HepG2 (cell line): Measurements from ENCODE around the gene PSD. TPM values are rescaled to one million over a fixed set of nuclear protein-coding genes. Genes with fewer than 3 reads are reported as not detected.

ENCODE experiments used
- ATAC-seq: fragments of 200-7000 bp; cut with Tn5 transposase; 3 replicates; pipeline ENCODE4 v1.9.1; 2020; ENCODE audit warnings: mild to moderate bottlenecking, moderate library complexity
- BruUV-seq: library from RNA; stranded (reverse); fragments of 400-500 nt; replicated peaks from 2 replicates; lab custom pipeline; 2021; lab: Mats Ljungman, UMichigan
- CTCF ChIA-PET: fragments of 300-600 bp; formaldehyde crosslinking; extraction: SDS; loops from one replicate; lab custom pipeline; 2021; ENCODE audit warnings: low total read pairs, inconsistent platforms, low intra/inter-chr PET ratio; lab: Yijun Ruan, JAX
- POLR2A ChIA-PET: fragments of 350-600 bp; sonication (Branson Sonifier 250); formaldehyde crosslinking; loops from one replicate; lab custom pipeline; 2020; ENCODE audit warnings: antibody characterized with exemption, inconsistent platforms; lab: Yijun Ruan, JAX
- DNase-seq: peaks from one replicate; pipeline ENCODE4 v3.0.0-alpha.2; 2015; ENCODE audit warnings: low spot score
- FAIRE-seq: peaks from 3 replicates; lab custom pipeline; 2011; peaks lifted over from hg19 to GRCh38; lab: Jason Lieb, UNC
- H2AFZ ChIP-seq: one replicate; pipeline ENCODE4 v1.6.1; 2011; ENCODE audit warnings: low read length, inconsistent platforms
- H3K27ac ChIP-seq: fragments of 300-600 bp; 3 replicates; pipeline ENCODE4 v1.8.0; 2011; ENCODE audit warnings: mixed run types, mild to moderate bottlenecking, mixed read lengths, low read length, inconsistent platforms; ENCODE audit not compliant: insufficient read depth; ENCODE audit errors: extremely low read length
- H3K27me3 ChIP-seq, 2 experiments: fragments of 200-600 bp in 1 of 2; 2 replicates in 1 of 2; 3 replicates in 1 of 2; pipeline versions ENCODE4 v1.6.0 to v1.8.0; 2011; ENCODE audit warnings: low read length in 2 of 2, mild to moderate bottlenecking in 2 of 2, moderate library complexity in 2 of 2, inconsistent platforms in 1 of 2; ENCODE audit not compliant: insufficient read depth in 2 of 2, control insufficient read depth in 1 of 2
- H3K36me3 ChIP-seq, 2 experiments: fragments of 200-600 bp in 1 of 2; replicated peaks in 1 of 2; 2 replicates in 1 of 2; 3 replicates in 1 of 2; pipeline versions ENCODE4 v1.5.1 to v1.8.0; 2011; ENCODE audit warnings: low read length in 2 of 2, inconsistent platforms in 1 of 2; ENCODE audit not compliant: insufficient read depth in 2 of 2, control insufficient read depth in 1 of 2
- H3K4me1 ChIP-seq: 2 replicates; pipeline ENCODE4 v1.5.1; 2012; ENCODE audit warnings: low read length, inconsistent platforms; ENCODE audit not compliant: insufficient read depth
- H3K4me2 ChIP-seq: 2 replicates; pipeline ENCODE4 v1.6.0; 2011; ENCODE audit warnings: low read depth, low read length, inconsistent platforms
- H3K4me3 ChIP-seq, 3 experiments: fragments of 200-600 bp in 1 of 3; sonication (generic), shearing (Covaris generic) in 1 of 3; replicated peaks in 1 of 3; 2 replicates each; pipeline ENCODE4 v1.5.1; 2011 to 2016; ENCODE audit warnings: low read length in 3 of 3, inconsistent platforms in 2 of 3, low read depth in 2 of 3, mild to moderate bottlenecking in 2 of 3, control low read depth in 1 of 3, mixed read lengths in 1 of 3; ENCODE audit not compliant: insufficient read depth in 1 of 3
- H3K79me2 ChIP-seq: one replicate; pipeline ENCODE4 v1.6.1; 2011; ENCODE audit warnings: low read length, inconsistent platforms; ENCODE audit not compliant: insufficient read depth
- H3K9ac ChIP-seq: 2 replicates; pipeline ENCODE4 v1.6.0; 2011; ENCODE audit warnings: mild to moderate bottlenecking, low read depth, low read length, inconsistent platforms; ENCODE audit not compliant: insufficient read depth
- H3K9me3 ChIP-seq: 2 replicates; pipeline ENCODE4 v1.5.1; 2012; ENCODE audit warnings: mild to moderate bottlenecking, low read length
- H4K20me1 ChIP-seq: 2 replicates; pipeline ENCODE4 v1.6.0; 2011; ENCODE audit warnings: inconsistent platforms, mild to moderate bottlenecking, low read length, moderate library complexity; ENCODE audit not compliant: insufficient read depth
- BCL6 ChIP-seq: IDR thresholded peaks from 2 replicates; pipeline ENCODE4 v1.6.1; 2016; ENCODE audit warnings: missing genetic modification reagents, missing compliant biosample characterization
- CEBPG ChIP-seq: IDR thresholded peaks from 2 replicates; pipeline ENCODE4 v1.6.1; 2016
- ZFP62 ChIP-seq: sonication (generic); formaldehyde crosslinking; IDR thresholded peaks from 2 replicates; pipeline ENCODE4 v1.4.0; 2020; ENCODE audit warnings: missing genetic modification reagents
- WGBS: methylation state at CpG from one replicate; pipeline ENCODE4 v1.1.6; 2017; ENCODE audit warnings: low lambda C conversion rate; 5-methylcytosine and 5-hydroxymethylcytosine counted together
- in situ Hi-C: cut with HindIII; loops from 2 replicates; pipeline ENCODE4 v1.10.0; 2017; ENCODE audit warnings: low pct_unique_long_range_greater_than_20kb; ENCODE audit not compliant: extremely low pct_ligation_motif_present
- intact Hi-C: fragments of 100-400 bp; cut with micrococcal nuclease; formaldehyde crosslinking; loops from one replicate; pipeline ENCODE4 v1.10.0; 2022; ENCODE audit not compliant: unreplicated experiment
- polyA plus RNA-seq, 8 experiments: library from polyadenylated mRNA; depleted of rRNA in 3 of 8; stranded (reverse) in 7 of 8; unstranded in 1 of 8; fragments of >200 nt; fragmentation: Illumina TruSeq in 4 of 8; extraction: Trizol in 4 of 8; gene quantifications; 2 replicates each; pipeline versions ENCODE4 v1.2.1 to v1.2.3, GENCODE V29; 2011 to 2016; ENCODE audit warnings: low read depth in 4 of 8, missing spikeins in 1 of 8, mixed read lengths in 1 of 8; ENCODE audit not compliant: insufficient read depth in 1 of 8
- total RNA-seq, 5 experiments: library from RNA; depleted of rRNA; stranded (reverse); fragments of >200 nt; fragmentation: Illumina TruSeq; extraction: Trizol; gene quantifications; 2 replicates each; pipeline ENCODE4 v1.2.3, GENCODE V29; 2016; ENCODE audit warnings: low read depth in 1 of 5
- TF ChIP-seq, protein P1 (sequence below): sonication (generic); formaldehyde crosslinking; IDR thresholded peaks from 2 replicates; pipeline ENCODE4 v1.5.0; 2020; ENCODE audit warnings: mild to moderate bottlenecking, missing genetic modification reagents
- TF ChIP-seq, protein P2 (sequence below): sonication (generic); formaldehyde crosslinking; conservative IDR thresholded peaks from 2 replicates; pipeline ENCODE4 v1.4.0; 2020; ENCODE audit warnings: missing genetic modification reagents

Gene PSD
- total and polyA plus RNA-seq, 2 of the 13 experiments (the other 11 are each of a cell fraction or from before 2014, with no cell fraction given): 0.35 to 0.58 TPM

DNA sequence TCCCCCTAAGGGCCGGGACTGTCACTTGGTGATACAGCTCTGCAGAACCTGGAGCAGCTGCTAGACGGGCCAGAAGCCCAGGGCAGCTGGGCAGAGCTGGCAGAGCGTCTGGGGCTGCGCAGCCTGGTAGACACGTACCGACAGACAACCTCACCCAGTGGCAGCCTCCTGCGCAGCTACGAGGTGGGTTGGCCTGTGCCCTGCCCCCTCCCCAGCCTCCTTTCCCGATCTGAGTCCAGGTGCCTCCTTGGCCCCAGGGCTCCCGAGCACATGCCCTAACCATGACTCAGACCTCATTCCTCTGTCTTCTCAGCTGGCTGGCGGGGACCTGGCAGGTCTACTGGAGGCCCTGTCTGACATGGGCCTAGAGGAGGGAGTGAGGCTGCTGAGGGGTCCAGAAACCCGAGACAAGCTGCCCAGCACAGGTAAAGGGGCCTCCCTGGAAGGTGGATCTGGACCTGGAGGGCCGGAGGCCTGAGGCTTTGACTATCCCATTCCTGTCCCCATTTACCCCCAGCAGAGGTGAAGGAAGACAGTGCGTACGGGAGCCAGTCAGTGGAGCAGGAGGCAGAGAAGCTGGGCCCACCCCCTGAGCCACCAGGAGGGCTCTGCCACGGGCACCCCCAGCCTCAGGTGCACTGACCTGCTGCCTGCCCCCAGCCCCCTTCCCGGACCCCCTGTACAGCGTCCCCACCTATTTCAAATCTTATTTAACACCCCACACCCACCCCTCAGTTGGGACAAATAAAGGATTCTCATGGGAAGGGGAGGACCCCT is 16.7 kb downstream of the PSD start:
- DNase-seq (no peak), ATAC-seq (no peak), FAIRE-seq (no peak)
- Histone ChIP-seq H4K20me1 (no peaks in the 10 kb centered on the region), H2AFZ (no peak overlapping the region), H3K4me3 (no peak overlapping the region), H3K4me1 (peaks cover 20% of the 10 kb centered on the region), H3K4me2 (no peak overlapping the region), H3K9ac (no peak overlapping the region), H3K27me3 (peaks cover 3 to 7% of the 10 kb centered on the region in 2 experiments; a peak in 3 of 5 replicates), H3K27ac (no peak overlapping the region), H3K9me3 (no peaks in the 10 kb centered on the region), H3K79me2 (no peaks in the 10 kb centered on the region), H3K36me3 (peaks cover 0 to 4% of the 10 kb centered on the region in 2 experiments; a peak in 1 of 5 replicates)
- 92% methylated on average over 7 of the region's 18 CpGs for WGBS
- POLR2A ChIA-PET: no interaction called here
- in situ Hi-C loops (loop anchor here (10.0 kb wide), 1 partner anchor 73 kb away; no protein-coding TSS in a partner anchor), intact Hi-C loops (no loop called here)
- TF ChIP-seq ZFP62 (CRISPR knock-in tag): no peak
- TF ChIP-seq, protein P1, sequence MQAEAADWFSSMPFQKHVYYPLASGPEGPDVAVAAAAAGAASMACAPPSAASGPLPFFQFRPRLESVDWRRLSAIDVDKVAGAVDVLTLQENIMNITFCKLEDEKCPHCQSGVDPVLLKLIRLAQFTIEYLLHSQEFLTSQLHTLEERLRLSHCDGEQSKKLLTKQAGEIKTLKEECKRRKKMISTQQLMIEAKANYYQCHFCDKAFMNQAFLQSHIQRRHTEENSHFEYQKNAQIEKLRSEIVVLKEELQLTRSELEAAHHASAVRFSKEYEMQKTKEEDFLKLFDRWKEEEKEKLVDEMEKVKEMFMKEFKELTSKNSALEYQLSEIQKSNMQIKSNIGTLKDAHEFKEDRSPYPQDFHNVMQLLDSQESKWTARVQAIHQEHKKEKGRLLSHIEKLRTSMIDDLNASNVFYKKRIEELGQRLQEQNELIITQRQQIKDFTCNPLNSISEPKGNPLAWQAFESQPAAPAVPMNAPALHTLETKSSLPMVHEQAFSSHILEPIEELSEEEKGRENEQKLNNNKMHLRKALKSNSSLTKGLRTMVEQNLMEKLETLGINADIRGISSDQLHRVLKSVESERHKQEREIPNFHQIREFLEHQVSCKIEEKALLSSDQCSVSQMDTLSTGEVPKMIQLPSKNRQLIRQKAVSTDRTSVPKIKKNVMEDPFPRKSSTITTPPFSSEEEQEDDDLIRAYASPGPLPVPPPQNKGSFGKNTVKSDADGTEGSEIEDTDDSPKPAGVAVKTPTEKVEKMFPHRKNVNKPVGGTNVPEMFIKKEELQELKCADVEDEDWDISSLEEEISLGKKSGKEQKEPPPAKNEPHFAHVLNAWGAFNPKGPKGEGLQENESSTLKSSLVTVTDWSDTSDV (CRISPR knock-in tag): no peak
- TF ChIP-seq CEBPG (CRISPR knock-in tag): no peak
- TF ChIP-seq, protein P2, sequence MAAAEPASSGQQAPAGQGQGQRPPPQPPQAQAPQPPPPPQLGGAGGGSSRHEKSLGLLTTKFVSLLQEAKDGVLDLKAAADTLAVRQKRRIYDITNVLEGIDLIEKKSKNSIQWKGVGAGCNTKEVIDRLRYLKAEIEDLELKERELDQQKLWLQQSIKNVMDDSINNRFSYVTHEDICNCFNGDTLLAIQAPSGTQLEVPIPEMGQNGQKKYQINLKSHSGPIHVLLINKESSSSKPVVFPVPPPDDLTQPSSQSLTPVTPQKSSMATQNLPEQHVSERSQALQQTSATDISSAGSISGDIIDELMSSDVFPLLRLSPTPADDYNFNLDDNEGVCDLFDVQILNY: no peak
- no peak for TF ChIP-seq BCL6 (CRISPR knock-in tag)
- BruUV-seq: no TSS peak
- CTCF ChIA-PET: interaction anchor here (1.9 kb wide), 1 partner anchor 9 kb away, joined by 4 read pairs; no protein-coding TSS in a partner anchor
